Posterior cingulate gyrus (tissue), 11 donors: ENCODE measurements around the gene PSMD2.
A peak's percentile ranks its signal among the peaks of the same experiment; 100 is the strongest.

Experiments
- DNase-seq, 10 donors: peaks; one replicate each; pipeline versions ENCODE4 v3.0.0 to v3.0.0-alpha.2; 2020 to 2021; ENCODE audit warnings: mixed read lengths in 3 of 10
- intact Hi-C: fragments of 100-400 bp; cut with DNase I; formaldehyde crosslinking; loops from one replicate; pipeline ENCODE4 v1.15.1; 2023

Gene PSMD2

GRCh38 chr3:184314700-184315542 lies 15.9 kb downstream of the PSMD2 start:
- intact Hi-C loops = loop anchor here (2.0 kb wide), 1 partner anchor 16 kb away; the partner anchor contains the start of gene PSMD2
- peak; percentile 44 to 93 (median 61) for DNase-seq

GRCh38 chr3:184315543-184315867 lies 16.5 kb downstream of the PSMD2 start:
- intact Hi-C loops = loop anchor here (2.0 kb wide), 1 partner anchor 17 kb away; the partner anchor contains the start of gene PSMD2
- peak in 1 of 10 donors; percentile 55 for DNase-seq

DNA sequence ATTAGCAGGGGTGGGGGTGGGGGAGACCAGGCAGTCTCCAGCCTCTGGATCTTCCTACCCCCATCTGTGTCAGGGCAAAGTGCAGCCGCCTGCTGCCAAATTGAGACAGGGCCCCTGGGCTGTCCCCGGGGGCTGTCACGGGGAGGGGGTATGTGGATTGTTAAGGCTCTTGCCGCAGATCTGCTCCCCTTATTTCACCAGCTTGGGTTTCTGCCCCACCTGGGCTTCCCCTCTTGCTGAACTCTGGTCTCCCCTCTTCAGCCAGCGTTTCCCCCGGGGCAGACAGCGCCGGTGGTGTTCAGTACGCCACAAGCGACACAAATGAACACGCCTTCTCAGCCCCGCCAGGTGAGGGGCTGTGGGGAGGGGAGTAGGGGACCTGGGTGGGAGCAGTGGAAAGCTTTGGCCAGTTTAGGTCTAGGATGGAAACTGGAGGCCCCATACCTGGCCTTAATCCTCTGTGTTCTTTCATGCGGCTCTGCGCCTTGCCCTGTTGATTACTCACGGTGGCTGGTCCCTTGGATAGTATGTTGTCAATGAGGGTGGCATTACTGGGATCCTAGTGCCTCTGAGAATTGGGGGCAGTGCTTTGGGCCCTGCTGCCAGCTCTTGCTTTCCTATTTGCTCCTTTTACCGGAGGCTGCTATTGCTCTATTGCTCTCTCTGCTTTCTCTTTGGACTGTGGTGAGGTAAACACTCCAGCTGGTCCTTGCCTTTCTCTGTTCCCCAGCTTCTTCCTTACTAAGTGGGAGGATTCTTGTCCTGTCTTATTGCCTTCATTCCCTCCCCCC lies 17.0 kb downstream of the PSMD2 start:
- intact Hi-C loops = loop anchor here (2.0 kb wide), 1 partner anchor 17 kb away; the partner anchor contains the start of gene PSMD2
- peak in 2 of 10 donors; percentile 67 to 72 for DNase-seq

- intact Hi-C loops = no loop called here
- DNase-seq = peak in 2 of 10 donors; percentile 7 to 47
Measured at GRCh38 chr3:184316792-184317191, 17.8 kb downstream of the PSMD2 start.

GRCh38 chr3:184317201-184317600 lies 18.2 kb downstream of the PSMD2 start:
- peak in 2 of 10 donors; percentile 22 to 32 for DNase-seq
- intact Hi-C loops = no loop called here

GRCh38 chr3:184320104-184320445 lies 21.0 kb downstream of the PSMD2 start:
- intact Hi-C loops = loop anchor here (2.0 kb wide), 1 partner anchor 17 kb away; the partner anchor contains the start of gene FAM131A
- DNase-seq = peak; percentile 91 to 99 (median 96)

GRCh38 chr3:184321666-184322065 lies 22.6 kb downstream of the PSMD2 start:
- DNase-seq = peak in 2 of 10 donors; percentile 60 to 63
- intact Hi-C loops = loop anchor here (2.0 kb wide), 1 partner anchor 15 kb away; the partner anchor contains the start of gene FAM131A

GRCh38 chr3:184322731-184323487 lies 23.9 kb downstream of the PSMD2 start:
- DNase-seq = peak in 2 of 10 donors; percentile 29 to 50
- intact Hi-C loops = no loop called here

- DNase-seq = peak in 2 of 10 donors; percentile 33 to 44
- intact Hi-C loops = no loop called here
Measured at GRCh38 chr3:184323696-184324095, 24.7 kb downstream of the PSMD2 start.

DNA sequence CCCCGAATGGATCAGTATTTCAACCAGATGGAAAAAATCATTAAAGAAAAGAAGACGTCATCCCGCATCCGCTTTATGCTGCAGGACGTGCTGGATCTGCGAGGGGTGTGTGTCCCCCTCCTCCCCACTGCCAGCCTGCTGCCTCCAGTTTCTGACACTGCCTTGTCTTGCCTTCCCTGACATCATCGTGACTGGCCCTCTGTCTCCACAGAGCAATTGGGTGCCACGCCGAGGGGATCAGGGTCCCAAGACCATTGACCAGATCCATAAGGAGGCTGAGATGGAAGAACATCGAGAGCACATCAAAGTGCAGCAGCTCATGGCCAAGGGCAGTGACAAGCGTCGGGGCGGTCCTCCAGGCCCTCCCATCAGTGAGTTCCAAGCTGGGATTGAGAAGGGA lies 26.2 kb downstream of the PSMD2 start:
- peak in 2 of 10 donors; percentile 52 to 55 for DNase-seq
- intact Hi-C loops = no loop called here

DNA sequence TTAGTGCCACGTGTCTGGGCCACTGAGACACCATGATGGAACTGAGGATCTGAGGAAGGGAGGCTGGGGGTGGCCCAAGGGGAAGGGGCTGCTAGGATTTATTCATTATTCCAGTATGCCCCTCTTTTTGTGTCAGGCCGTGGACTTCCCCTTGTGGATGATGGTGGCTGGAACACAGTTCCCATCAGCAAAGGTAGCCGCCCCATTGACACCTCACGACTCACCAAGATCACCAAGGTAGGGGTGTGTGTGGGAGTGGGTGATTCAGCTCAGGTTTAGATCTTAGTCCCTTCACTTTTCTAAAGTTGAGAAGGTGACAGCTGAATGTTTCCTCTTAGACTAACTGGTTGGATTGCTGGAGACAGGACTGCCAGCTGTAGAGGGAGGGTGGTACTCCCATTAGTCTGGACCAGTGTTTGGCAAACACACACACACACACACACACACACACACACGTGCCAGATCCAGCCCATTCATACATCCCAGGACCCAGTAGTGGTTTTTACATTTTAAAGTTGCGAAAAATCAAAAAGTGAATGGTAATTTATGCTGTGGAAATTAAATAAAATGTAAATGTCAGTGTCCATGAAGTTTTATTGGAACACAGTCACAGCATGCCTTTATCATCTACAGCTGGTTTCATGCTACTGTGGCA lies 26.8 kb downstream of the PSMD2 start:
- intact Hi-C loops = no loop called here
- DNase-seq = peak in 1 of 10 donors; percentile 33

DNA sequence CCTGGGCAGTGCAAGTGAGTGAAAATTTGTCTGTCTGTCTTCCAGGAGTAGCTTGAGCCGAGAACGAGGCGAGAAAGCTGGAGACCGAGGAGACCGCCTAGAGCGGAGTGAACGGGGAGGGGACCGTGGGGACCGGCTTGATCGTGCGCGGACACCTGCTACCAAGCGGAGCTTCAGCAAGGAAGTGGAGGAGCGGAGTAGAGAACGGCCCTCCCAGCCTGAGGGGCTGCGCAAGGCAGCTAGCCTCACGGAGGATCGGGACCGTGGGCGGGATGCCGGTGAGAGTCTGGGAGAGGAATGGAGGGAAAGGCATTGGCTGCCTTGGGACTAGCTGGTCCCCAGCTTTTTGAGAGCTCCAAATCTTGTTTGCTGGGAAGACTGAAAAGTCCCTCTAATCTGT lies 28.1 kb downstream of the PSMD2 start:
- intact Hi-C loops = no loop called here
- peak in 2 of 10 donors; percentile 75 to 79 for DNase-seq

GRCh38 chr3:184328516-184328915 lies 29.5 kb downstream of the PSMD2 start:
- peak in 2 of 10 donors; percentile 25 to 53 for DNase-seq
- intact Hi-C loops = no loop called here

- DNase-seq = peak in 2 of 10 donors; percentile 16 to 35
- intact Hi-C loops = no loop called here
Measured at GRCh38 chr3:184332370-184333090, 33.5 kb downstream of the PSMD2 start.

DNA sequence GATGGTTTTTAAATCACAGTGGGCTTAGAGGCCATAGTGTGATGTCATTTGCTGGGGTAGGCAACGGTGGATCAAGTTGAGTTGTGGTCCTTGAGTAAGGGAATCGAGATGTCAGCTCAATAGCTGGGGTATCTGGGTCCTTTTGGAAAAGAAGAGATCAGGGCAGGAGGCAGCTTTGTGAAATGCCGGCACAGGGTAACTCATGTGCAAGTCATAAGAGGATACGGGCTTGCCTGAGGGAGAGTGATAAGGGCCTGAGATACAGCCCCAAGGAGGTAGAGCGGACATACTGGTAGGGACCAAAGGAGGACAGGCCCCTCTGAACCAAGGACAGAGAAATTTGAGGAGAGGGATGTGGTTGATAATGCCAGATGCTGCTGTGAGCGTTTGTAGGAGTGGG lies 34.1 kb downstream of the PSMD2 start:
- intact Hi-C loops = no loop called here
- DNase-seq = peak in 1 of 10 donors; percentile 2

- intact Hi-C loops = no loop called here
Measured at GRCh38 chr3:184333700-184334099, 34.7 kb downstream of the PSMD2 start.

GRCh38 chr3:184334470-184335158 lies 35.6 kb downstream of the PSMD2 start:
- intact Hi-C loops = no loop called here
- peak in 3 of 10 donors; percentile 69 to 77 (median 70) for DNase-seq

More at GRCh38 chr3:184333700-184334099, 34.7 kb downstream of the PSMD2 start:
- DNase-seq = peak in 2 of 10 donors; percentile 33 to 45

GRCh38 chr3:184335291-184335660 lies 36.2 kb downstream of the PSMD2 start:
- intact Hi-C loops = no loop called here
- peak in 1 of 10 donors; percentile 53 for DNase-seq
